Fibroblast of pulmonary artery (primary cell): ENCODE results near the gene PBRM1.

Source experiments
- DNase-seq: peaks from one replicate; pipeline ENCODE4 v3.0.0-alpha.2; 2010; ENCODE audit warnings: low read depth
- H3K4me3 ChIP-seq: replicated peaks from 2 replicates; pipeline ENCODE4 v1.5.1; 2011; ENCODE audit warnings: low read depth, mild to moderate bottlenecking, control low read depth, low read length, moderate library complexity
- CTCF ChIP-seq: IDR thresholded peaks from 2 replicates; pipeline ENCODE4 v1.5.1; 2011; ENCODE audit warnings: mild to moderate bottlenecking, control low read depth, low read length, inconsistent platforms; ENCODE audit errors: missing control alignments

PBRM1 gene

DNA sequence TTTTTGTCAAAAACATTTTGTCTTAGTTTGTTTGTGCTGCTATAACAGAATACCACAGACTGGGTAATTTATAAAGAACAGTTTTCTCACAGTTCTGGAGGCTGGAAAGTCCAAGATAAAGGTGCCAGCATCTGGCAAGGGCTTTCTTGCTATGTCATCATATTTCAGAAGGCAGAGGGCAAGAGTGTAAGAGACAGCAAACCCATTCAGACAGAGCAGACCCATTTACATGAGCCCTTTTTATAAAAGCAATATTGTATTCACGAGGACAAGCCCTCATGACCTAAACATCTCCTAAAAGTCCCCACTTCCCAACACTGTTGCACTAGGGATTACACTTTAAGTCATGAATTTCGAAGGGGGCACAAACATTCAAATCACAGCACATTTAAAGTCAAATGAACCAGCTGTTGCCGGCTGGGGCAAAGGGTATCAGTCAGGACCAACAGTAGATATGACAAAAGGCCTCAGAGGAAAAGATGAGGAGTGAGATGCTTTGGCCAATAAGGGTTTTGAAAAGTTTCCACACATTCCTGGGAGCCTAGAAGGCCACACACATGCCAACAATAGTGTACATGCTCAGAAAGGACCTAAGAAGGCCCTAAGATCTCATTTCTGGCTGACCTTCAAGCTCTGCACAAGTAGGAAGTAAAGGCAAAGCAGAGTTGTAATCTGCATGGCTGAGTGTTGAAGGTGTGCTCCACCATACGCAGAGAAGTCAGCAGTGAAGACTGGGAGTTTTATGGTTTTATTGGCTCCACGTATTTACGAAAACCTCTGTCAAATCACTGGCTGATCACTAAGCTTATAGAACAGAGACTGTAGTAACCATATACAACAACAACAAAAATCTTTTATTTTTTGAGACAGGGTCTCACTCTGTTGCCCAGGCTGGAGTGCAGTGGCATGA is 111.4 kb downstream of the PBRM1 start:
- TF ChIP-seq CTCF, result no peak
- DNase-seq, result no peak
- no peak overlapping the region for H3K4me3 ChIP-seq

- H3K4me3 ChIP-seq, result no peak overlapping the region
- no peak for DNase-seq
- no peak for TF ChIP-seq CTCF
These were observed 113.5 kb downstream of the PBRM1 start for GRCh38 chr3:52572221-52572620.

DNA sequence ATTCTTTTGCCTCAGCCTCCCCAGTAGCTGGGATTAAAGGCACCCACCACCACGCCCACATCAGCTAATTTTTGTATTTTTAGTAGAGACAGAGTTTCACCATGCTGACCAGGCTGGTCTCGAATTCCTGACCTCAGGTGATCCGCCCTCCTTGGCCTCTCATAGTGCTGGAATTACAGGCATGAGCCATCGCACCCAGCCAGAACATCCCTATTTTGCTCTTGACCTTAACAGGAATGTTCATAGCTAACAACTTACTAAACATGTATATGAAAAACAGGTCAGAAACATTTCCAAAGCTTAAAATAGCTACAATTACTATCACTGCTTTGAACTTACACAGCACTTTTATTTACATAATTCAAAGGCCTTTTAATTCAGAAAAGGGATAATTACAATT is 115.6 kb downstream of the PBRM1 start:
- peak; percentile 6 for DNase-seq
- no peak for TF ChIP-seq CTCF
- no peak overlapping the region for H3K4me3 ChIP-seq

DNA sequence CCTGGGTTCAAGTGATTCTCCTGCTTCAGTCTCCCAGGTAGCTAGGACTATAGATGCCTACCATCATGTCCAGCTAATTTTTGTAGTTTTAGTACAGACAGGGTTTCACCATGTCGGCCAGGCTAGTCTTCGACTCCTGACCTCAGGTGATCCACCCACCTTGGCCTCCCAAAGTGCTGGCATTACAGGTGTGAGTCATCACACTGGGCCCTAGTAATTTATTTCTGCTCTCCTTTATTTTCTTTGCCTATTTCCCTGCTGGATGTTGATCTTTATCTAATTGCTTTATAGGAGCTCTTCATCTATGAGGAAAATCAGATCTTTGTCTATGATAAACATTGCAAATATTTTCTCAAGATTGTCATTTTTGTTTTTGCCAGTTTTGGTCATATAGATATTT is 117.6 kb downstream of the PBRM1 start:
- no peak for DNase-seq
- no peak for TF ChIP-seq CTCF
- H3K4me3 ChIP-seq, result no peak overlapping the region

- no peak for DNase-seq
- no peak overlapping the region for H3K4me3 ChIP-seq
- no peak for TF ChIP-seq CTCF
These were observed 121.7 kb downstream of the PBRM1 start for GRCh38 chr3:52563984-52564383.

DNA sequence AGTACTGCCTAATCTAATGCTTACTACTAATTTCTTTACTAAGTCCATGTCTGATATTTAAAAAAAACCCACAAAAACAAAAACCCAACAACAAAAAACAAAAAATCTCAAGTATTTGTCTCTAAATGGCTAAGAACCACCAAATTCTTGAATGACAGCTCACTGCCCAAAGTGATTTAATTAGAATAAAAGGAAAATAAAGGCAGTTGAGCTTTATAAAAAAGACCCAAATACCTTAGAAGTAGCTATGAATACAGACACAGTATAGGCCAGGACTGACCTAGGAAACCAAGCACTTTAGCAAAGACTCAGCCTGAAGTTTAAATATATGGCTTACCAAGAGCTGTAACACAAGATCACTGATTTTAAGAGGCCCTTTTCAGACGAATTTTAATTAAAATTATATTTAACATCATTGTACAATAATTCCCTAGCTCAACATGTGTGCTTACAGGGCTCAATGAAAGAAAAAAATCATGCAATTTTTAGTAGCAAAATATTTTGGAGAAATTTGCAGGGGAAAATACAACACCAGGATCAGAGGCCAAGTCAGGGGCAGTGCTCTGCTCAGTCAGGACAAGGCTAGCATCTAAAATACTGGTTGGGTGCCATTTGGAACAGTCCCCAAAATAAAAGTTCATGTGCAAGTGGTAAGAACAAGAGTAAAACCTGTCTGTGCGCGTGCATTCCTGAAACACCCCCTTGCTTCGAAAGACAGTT is 124.5 kb downstream of the PBRM1 start:
- H3K4me3 ChIP-seq, result no peak overlapping the region
- no peak for DNase-seq
- TF ChIP-seq CTCF, result no peak
